RCC 7860 (cell line): ENCODE results near the gene PSIP1.
A peak's percentile ranks its signal among the peaks of the same experiment; 100 is the strongest.

Source experiments
- DNase-seq: peaks from one replicate; pipeline ENCODE4 v3.0.0-alpha.2; 2015; ENCODE audit warnings: low spot score
- FAIRE-seq: peaks from 2 replicates; lab custom pipeline; 2012; peaks lifted over from hg19 to GRCh38; lab: Jason Lieb, UNC

The PSIP1 gene

DNA sequence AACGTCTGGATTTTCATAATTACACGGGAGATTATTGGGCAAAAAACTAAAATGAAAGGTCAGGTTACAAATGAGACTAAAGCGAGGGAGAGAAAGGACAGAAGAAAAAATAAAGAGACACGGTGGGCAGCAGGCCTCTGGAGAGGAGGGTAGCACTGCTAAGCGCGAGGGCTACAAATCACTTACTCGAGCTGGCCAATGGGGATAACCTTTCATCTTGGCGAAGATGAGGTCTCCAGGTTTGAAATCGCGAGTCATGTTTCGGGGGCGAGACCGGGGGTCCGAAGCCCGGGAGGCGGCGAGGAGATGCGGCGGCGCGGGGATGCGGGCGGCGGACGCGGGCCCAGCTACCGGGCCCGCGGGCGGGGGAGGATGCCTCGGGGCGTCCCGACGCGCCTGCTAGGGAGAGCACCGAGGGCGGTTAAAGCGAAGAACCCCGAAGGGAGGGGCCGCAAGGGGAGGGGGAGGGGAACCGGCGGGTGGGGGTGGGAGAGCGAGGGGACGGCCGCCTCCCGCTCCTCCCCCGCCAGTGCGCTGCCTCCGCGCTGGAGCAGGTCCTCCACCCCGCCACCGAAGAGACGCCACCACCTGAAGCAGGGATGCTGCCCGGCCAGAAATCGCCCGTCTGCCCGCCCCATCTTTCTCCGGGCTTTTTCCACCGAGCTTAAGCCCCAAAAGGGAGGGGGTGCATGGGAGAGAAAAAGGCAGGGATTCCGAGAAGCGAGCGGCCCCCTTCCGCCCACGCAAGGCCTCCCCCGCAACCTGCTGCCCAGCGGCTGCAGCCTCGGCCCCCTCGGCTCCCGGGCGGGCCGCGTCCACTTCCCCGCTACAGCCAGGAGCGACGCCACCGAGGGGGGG lies 610 bp downstream of the PSIP1 start:
- no peak for FAIRE-seq

DNA sequence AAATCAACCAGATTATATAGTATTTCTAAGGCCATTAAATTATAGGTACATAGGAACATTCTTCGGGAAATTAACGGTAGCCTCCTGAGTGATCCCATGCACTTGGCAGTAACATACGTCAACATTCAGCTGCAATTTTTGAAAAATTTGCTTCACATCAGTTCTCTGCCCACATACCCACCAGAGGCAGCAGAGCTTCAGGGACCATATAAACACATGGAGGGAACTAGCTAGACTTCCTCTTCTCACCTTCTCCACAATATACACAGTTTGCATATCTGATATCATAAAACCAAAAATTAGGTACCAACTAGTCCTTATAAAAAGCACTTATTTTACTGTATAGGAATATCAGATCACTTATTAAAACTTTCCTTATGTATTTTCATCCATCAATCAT lies 4.8 kb downstream of the PSIP1 start:
- DNase-seq = no peak
- FAIRE-seq = no peak

More for the DNA sequence above, 610 bp downstream of the PSIP1 start:
- no peak for DNase-seq

DNA sequence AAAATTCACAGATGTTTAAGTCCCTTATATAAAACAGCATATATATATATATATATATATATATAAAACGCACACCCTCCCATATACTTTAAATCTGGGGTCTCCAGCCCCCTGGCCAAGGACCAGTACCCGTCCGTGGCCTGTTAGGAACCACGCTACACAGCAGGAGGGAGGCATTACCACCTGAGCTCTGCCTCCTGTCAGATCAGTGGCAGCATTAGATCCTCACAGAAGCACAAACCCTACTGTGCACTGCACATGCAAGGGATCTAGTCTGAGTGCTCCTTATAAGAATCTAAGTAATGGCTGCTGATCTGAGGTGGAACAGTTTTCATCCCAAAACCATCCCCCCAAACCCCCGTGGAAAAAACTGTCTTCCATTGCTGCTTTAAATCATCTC lies 9.0 kb downstream of the PSIP1 start:
- DNase-seq (no peak), FAIRE-seq (no peak)

DNA sequence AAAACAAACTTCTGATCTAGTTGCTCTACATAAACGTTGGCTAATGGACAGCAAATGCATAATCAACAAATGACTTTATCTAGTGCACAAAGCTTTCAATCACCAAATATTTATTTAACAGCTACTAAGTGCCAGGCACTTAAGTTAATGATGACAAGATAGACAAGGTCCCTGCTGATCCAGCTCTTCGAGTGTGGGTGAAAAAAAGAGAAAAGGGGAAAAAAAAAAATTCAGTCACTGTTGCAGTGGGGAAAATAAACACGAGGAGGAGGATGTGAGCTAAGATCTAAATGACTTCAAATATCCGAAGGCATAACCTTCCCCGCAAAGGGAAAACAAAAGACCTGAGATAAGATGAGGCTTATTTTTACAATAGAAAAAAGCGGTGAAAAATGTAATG lies 9.6 kb downstream of the PSIP1 start:
- no peak for FAIRE-seq

DNA sequence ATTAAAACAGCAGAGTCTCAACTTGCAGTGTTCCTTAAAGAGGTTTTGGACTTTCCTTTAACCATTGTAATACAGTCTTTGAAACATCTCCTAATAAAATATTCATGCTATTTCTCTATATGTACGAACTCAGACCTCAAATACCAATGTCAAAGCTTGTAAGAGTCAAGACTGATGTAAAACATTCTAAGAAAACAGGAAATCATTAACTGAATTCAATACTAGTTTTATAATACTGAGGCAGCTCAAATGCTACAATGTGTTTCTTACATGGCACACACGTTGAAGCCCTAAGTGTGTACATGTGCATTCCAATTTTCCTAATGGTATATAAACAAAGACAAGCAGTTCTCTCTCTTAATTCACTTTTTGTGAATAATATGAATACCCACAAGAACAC lies 11.6 kb downstream of the PSIP1 start:
- no peak for DNase-seq
- FAIRE-seq = no peak

More for the DNA sequence above, 9.6 kb downstream of the PSIP1 start:
- DNase-seq = no peak

DNA sequence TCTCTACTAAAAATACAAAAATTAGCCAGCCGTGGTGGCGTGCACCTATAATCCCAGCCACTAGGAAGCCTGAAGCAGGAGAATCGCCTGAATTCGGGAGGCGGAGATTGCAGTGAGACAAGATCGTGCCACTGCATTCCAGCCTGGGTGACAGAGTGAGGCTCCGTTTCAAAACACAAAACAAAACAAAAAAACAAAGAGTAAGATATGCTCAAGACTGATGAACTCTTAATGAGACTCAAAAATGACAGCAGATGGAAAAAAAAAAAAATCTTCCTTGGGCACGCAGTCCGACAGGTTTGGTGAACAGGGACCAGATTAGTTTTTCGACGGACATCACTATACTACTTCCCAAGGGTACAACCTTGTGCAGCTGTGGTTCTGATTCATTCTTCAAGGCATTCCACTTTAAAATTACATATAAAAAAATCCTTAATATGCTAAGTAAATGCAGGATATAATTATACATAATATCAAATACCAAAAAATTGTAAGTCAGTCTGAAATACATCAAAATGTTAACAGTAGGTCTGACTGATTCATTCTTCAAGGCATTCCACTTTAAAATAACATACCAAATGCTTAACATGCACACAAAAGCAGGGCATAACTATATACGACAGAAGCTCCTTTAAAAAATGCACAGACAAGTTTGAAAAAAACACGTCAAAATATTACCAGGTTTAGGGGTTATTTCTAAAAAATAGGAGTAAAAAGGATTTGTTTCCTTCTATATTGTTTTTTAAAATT lies 12.3 kb downstream of the PSIP1 start:
- DNase-seq = no peak
- no peak for FAIRE-seq

DNA sequence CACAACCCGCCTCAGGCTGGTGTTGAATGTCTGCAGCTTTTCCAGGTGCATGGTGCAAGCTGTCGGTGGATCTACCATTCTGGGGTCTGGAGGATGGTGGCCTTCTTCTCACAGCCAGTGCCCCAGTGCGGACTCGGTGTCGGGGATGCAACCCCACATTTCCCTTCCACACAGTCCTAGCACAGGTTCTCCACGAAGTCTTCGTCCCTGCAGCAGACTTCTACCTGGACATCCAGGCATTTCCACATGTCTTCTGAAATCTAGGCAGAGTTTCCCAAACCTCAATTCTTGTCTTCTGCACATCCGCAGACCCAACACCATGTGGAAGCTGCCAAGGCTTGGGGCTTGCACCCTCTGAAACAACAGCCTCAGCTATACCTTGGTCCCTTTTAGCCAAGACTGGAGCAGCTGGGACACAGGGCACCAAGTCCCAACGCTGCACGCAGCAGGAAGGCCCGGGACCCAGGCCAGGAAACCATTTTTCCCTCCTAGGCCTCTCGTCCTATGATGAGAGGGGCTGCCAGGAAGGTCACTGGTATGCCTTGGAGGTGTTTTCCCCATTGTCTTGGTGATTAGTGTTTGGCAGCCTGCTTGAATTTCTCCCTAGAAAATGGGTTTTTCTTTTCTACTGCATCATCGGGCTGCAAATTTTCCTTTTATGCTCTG lies 18.2 kb downstream of the PSIP1 start:
- FAIRE-seq = no peak

DNA sequence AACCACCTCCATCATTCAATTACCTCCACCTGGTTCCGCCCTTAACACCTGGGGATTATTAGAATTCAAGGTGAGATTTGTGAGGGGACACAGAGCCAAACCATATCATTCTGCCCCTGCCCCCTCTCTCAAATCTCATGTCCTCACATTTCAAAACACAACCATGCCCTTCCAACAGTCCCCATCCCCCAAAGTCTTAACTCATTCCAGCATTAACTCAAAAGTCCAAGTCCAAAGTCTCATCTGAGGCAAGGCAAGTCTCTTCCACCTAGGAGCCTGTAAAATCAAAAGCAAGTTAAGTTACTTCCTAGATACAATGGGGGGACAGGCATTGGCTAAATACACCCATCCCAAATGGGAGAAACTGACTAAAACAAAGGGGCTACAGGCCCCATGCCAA lies 18.8 kb downstream of the PSIP1 start:
- no peak for FAIRE-seq
- DNase-seq = no peak

More for the DNA sequence above, 18.2 kb downstream of the PSIP1 start:
- DNase-seq = no peak

DNA sequence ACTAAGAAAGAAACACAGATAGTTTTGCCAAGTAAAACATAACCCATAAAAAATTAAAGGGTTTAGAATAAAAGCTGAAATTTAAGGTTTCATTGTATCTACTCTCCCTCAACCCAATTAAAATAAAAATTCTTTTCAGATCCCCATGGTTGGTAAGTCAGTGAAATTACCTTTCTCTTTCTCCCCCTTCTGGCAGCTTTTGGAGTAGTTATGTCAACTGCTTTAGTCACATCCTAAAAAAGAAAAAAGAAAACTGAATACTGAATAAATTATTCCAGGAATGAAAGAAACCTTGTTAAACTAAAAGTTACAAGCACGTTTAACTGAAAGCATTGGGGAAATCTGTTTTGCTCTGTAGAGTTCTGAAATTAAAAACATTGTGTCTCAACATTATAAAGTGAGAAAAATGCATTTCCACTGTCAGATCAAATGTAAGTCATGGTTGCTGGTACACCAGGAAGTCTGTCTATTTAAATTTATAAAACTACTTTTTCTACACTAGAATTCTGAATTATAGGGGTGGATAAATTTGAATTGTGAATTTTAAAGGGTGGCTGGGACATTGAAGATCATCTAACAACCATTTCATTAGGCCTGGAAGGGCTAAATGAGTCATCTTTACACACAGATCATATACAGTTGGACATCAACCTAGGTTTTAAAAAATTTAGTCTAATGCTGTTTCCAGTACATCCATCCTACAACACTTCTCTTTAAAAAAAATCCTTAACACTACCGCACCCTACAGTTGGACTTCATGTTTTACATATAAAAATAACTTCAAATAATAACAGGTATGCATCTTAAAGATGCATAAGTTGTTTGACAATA lies 24.7 kb downstream of the PSIP1 start:
- DNase-seq (peak; percentile 14), FAIRE-seq (peak; percentile 57)

DNA sequence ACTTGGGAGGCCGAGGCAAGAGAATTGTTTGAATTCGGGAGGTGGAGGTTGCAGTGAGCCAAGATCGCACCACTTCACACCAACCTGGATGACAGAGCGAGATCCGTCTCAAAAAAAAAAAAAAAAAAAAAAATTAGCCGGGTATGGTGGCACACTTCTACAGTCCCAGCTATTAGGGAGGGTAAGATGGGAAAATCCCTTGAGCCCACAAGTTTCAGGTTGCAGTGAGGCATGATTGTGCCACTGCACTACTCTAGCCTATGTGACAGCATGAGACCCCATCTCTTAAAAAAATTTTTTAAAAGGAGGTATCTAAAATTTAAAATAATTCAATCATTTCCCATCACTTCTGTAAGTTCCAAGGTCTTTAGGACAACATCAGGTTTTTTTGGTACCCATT lies 26.0 kb downstream of the PSIP1 start:
- no peak for DNase-seq
- no peak for FAIRE-seq

DNA sequence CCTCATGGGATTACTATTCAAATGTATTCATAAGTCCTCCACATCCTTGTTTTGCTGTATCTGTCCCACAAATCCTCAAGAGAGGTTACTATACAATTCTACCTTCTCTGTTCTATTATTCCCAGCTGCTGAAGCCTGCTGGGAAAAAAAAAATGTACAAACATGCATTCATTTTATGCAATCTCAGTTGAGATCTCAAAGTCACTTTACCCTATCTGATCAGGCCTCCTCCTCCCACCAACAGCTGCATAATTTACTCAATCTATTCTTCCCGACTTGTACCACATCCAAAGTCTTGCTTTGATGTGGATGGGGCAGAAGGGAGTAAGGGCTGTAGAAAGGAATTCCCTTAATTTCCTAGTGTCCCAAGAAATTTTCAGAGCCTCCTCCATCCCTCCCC lies 28.6 kb downstream of the PSIP1 start:
- FAIRE-seq = no peak
- DNase-seq = no peak

DNA sequence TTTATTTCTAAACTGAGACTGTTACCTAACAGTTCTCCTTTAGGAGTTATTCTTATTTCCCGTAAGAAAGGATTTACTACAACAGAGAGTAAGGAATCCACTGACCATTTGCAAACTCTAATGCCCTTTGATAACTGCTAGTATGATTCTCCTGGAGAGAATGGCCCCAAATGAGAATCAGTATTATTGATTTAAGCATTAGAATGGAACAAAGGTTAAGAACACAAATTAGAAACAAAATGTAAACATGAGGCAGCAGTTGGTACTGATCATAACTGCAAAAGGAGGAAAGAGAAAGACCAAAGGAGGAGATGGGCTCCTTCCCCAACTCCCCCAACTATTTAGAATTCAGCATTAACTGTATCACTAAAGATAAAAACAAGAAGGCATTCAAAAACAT lies 30.7 kb downstream of the PSIP1 start:
- DNase-seq (no peak), FAIRE-seq (no peak)

DNA sequence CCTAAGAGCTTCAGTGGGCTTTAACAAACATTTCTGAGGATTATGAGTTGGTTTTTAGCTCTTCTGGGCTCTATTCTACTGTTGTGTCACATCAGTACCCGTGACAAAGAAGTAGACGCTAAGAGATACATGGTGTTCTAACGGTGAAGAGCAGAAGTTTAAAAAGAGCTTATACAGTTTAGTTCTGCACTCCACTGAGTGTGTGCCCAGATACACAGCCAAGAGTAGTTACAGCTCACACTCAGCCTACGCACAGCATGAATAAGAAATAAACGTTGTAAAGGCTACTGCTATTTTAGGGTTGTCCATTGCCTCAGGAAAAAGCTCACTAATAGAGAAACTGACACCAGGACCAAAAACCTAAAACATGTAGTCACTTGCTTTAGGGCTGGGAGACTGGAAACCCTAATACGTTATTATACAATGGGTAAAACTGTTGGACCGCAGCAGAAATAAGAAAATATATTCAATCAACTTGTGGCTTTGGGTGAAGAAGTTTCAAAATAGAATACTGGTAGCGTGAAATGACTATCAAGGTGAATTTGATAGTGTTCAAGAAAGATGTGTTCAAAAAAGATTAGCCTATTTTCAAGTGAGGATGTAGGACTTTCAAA lies 34.7 kb downstream of the PSIP1 start:
- FAIRE-seq = no peak

DNA sequence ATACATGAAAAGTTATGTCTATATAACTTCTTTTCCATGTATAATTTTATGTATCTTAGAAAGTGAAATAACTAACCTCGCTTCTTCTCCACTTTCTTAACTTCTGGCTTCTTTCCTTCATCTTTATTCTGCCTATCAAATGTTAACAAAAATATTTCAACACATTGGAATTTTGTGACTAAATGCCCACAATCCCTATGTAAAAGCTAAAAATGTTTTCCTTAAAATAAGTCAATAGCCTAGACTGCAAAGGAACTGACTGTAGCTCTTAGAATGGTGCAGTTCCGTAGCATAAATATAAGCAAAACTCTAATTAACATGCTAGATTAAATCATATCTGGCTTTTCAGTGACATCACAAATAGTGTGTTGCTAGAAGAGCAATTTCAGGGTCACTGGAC lies 40.9 kb downstream of the PSIP1 start:
- FAIRE-seq (no peak), DNase-seq (no peak)

More for the DNA sequence above, 34.7 kb downstream of the PSIP1 start:
- DNase-seq = no peak

DNA sequence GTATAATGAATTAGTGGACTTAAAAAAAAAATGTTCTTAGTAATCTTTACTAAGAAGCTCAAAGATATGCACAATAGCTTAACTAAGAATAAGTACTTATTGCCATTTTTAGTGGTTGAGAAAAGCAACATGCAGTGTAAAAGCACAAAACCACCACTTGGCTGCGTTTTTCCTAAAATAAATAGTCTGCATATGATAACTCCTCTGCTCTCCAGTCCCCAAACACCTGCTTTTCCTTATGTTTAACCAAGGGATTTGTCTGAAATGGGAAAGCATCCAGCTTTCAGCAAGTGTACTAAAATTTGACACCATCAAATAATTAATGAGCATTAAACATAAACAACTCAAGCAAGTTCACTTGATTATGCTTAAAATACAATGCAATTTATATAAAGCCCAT lies 41.4 kb downstream of the PSIP1 start:
- FAIRE-seq (no peak), DNase-seq (no peak)

DNA sequence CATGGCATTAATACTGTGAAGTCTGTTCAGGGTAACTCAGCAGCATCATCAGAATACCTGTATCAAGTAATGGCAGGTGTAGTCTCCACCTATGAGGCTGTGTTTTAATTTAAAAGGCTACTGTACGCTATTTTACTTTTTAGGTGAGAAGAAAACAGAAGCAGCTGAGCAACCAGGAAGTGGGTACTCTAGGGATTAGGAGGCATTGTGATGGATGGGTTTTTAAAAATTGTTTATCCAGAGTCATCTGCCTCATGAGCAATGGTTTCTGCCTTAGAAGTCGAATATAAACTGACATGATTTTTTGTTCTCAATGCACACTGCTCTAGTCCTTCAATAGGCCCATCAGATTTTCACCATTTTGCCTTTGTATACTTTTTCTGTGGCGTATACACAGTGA lies 42.6 kb downstream of the PSIP1 start:
- DNase-seq (no peak), FAIRE-seq (no peak)

DNA sequence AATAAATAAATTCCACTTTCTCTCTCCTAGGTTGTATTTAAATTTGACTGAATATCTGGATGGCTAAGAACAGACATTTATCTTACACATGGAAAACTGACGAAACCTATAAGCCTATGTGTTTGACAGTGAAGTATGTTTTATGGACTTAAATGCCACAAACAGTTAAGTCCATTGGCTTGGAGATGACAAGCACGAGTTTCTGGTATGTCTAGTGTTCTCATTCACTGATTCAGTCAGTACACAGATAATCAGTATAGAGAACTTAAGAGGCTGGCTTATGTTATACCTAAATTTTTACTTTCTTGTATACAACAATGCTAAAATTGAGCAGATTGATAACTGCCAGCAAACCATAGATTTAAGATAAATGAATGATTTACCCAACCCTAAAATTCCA lies 49.2 kb downstream of the PSIP1 start:
- DNase-seq (no peak), FAIRE-seq (no peak)

DNA sequence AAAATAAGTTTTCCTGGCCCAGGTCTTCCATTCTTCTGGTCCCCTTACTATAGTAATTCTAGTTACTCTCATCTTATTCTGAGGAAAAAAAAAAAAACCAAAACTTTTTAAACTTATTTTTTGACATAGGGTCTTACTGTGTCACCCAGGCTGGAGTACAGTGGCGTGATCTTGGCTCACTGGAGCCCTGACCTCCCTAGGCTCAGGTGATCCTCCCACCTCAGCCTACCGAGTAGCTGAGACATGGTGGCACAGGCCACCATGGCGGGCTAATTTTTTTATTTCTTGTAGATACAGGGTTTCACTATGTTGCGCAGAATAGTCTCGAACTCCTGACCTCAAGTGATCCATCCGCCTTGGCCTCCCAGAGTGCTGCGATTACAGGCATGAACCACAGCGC lies 49.7 kb downstream of the PSIP1 start:
- DNase-seq = no peak
- no peak for FAIRE-seq

DNA sequence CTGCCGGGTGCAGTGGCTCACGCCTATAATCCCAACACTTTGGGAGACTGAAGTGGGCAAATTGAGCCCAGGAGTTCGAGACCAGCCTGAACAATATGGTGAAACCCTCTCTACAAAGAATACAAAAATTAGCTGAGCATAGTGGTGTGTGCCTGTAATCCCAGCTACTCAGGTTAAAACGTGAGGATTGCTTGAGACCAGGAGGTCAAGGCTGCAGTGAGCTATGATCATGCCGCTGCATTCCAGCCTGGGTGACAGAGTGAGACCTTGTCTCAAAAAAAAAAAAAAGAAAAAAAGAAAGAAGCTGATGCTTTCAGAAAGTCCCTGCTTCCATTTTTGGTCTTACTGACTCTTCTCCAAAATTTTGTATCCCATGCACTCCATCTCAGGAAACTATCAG lies 56.8 kb downstream of the PSIP1 start:
- FAIRE-seq (no peak), DNase-seq (no peak)

DNA sequence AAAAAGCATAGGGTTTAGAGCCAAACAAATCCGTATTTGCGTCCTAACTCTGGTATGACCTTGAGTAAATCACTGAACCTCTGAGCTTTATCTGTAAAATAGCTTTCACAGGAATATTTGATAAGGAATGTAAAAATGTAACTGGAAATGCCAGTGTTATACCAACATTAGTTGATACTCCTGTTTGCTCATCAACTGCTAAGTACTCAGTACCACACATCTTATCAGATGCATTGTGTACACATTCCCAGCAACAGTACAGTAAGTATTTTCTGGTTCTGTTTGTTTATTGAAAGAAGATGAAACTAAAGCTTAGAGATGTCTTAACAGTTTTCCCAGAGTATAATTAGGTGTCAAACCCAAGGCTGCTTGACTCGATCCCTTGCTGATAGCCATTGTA lies 66.6 kb downstream of the PSIP1 start:
- FAIRE-seq = no peak

More for the DNA sequence above, 66.6 kb downstream of the PSIP1 start:
- no peak for DNase-seq
